ENCODE measurements around the gene CYP27A1. TPM values are rescaled to one million over a fixed set of nuclear protein-coding genes. Genes with fewer than 3 reads are reported as not detected.

The CYP27A1 gene
- total RNA-seq, 1 experiment from 2014 or later, result 12.2 TPM

DNA sequence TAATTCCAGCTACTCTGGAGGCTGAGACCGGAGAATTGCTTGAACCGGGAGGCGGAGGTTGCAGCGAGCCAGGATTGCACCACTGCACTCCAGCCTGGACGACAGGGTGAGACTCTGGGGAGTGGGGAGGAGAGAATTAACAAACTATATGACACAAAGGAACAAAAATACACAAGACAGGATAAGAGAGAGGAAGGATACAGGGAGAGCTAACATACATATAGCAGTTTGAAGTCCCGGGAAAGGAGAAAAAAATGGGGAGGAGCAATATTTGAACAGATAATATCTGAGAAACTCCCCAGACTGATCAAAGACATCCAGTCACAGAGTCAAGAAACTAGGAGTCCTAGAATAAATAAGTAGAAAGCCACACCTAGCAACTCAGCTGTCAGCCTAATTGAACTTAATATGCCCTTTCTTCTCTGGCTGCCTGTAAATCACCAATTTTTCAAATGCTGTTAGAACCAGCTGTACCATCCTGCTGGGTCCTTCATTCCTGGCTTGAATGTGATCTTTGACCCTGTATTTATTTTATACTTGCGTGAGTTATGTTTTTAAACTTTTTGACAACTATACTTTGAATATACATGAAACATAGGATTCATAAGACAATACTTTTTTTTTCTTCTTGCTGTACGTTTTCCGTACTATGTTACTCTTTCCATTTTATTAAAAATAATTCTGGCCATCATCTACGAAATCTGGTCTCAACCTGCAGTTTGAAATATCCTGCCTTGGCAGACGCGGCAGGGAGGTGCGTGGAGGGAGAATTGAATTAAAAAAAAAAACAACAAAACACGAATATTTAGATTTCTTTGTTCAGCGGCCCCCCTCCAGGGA, 876 bp upstream of the CYP27A1 start:
- peak overlapping the region; percentile 22 for H3K27ac Mint-ChIP-seq (ENCODE audit: unreplicated experiment)

DNA sequence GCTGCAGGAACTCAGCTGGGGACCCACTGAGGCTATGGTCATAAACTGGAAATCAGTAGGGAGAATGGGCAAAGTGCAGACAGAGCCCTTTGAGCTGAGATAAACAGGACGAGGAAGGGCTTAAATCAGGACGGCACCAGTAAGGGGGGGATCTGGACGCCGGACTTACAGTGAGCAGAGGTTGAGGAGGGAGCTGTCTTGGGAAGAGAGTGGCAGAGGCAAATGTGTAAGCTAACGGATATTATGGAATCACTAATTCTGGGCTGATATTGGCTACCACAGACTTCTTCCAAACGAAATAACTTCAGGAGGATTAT, 539 bp downstream of the CYP27A1 start:
- CTCF ChIA-PET, result interaction anchor here (0.7 to 2.2 kb wide), 2 partner anchors 38 to 72 kb away, joined by 3 to 5 read pairs; partner anchors contain the start of gene TTLL4
- no peak for DNase-seq
- Mint-ChIP-seq H3K27ac (ENCODE audit: unreplicated experiment) (peak overlapping the region; percentile 6), H3K27me3 (ENCODE audit: unreplicated experiment) (no peaks in the 10 kb centered on the region), H3K9me3 (ENCODE audit: low read depth, unreplicated experiment) (no peaks in the 10 kb centered on the region), H3K36me3 (ENCODE audit: insufficient read depth, unreplicated experiment) (peaks cover 12% of the 10 kb centered on the region), H3K4me1 (ENCODE audit: low read depth, unreplicated experiment) (peaks cover 46% of the 10 kb centered on the region), H3K4me3 (ENCODE audit: low read depth, unreplicated experiment) (peak overlapping the region; percentile 70)
- BruUV-seq (replicated peaks), result no TSS peak
- intact Hi-C loops (cut with micrococcal nuclease; ENCODE audit: unreplicated experiment), result no loop called here
- TF ChIP-seq, protein P1, sequence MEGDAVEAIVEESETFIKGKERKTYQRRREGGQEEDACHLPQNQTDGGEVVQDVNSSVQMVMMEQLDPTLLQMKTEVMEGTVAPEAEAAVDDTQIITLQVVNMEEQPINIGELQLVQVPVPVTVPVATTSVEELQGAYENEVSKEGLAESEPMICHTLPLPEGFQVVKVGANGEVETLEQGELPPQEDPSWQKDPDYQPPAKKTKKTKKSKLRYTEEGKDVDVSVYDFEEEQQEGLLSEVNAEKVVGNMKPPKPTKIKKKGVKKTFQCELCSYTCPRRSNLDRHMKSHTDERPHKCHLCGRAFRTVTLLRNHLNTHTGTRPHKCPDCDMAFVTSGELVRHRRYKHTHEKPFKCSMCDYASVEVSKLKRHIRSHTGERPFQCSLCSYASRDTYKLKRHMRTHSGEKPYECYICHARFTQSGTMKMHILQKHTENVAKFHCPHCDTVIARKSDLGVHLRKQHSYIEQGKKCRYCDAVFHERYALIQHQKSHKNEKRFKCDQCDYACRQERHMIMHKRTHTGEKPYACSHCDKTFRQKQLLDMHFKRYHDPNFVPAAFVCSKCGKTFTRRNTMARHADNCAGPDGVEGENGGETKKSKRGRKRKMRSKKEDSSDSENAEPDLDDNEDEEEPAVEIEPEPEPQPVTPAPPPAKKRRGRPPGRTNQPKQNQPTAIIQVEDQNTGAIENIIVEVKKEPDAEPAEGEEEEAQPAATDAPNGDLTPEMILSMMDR (IDR thresholded peaks at IDR 0.05; ENCODE audit: unreplicated experiment), result no peak

More for the DNA sequence above, 876 bp upstream of the CYP27A1 start:
- intact Hi-C loops (cut with micrococcal nuclease; ENCODE audit: unreplicated experiment), result no loop called here
- TF ChIP-seq, protein P1 (IDR thresholded peaks at IDR 0.05; ENCODE audit: unreplicated experiment), result no peak
- peaks cover 7% of the 10 kb centered on the region for H3K9me3 Mint-ChIP-seq (ENCODE audit: low read depth, unreplicated experiment)
- H3K27me3 Mint-ChIP-seq (ENCODE audit: unreplicated experiment), result no peaks in the 10 kb centered on the region
- DNase-seq, result no peak
- BruUV-seq (replicated peaks), result no TSS peak
- H3K4me3 Mint-ChIP-seq (ENCODE audit: low read depth, unreplicated experiment), result peak overlapping the region; percentile 70
- CTCF ChIA-PET, result interaction anchor here (1.3 kb wide), 1 partner anchor 66 kb away, joined by 8 read pairs; no protein-coding TSS in a partner anchor
- peaks cover 46% of the 10 kb centered on the region for H3K4me1 Mint-ChIP-seq (ENCODE audit: low read depth, unreplicated experiment)
- H3K36me3 Mint-ChIP-seq (ENCODE audit: insufficient read depth, unreplicated experiment), result peaks cover 17% of the 10 kb centered on the region

- H3K36me3 Mint-ChIP-seq (ENCODE audit: insufficient read depth, unreplicated experiment), result peaks cover 12% of the 10 kb centered on the region
- no peaks in the 10 kb centered on the region for H3K9me3 Mint-ChIP-seq (ENCODE audit: low read depth, unreplicated experiment)
- no TSS peak for BruUV-seq (replicated peaks)
- H3K27ac Mint-ChIP-seq (ENCODE audit: unreplicated experiment), result peak overlapping the region; percentile 5
- H3K4me3 Mint-ChIP-seq (ENCODE audit: low read depth, unreplicated experiment), result peak overlapping the region; percentile 1
- DNase-seq, result no peak
- CTCF ChIA-PET, result interaction anchor here (2.2 kb wide), 1 partner anchor 73 kb away, joined by 5 read pairs; the partner anchor contains the start of gene TTLL4
- H3K27me3 Mint-ChIP-seq (ENCODE audit: unreplicated experiment), result no peaks in the 10 kb centered on the region
- TF ChIP-seq, protein P1 (IDR thresholded peaks at IDR 0.05; ENCODE audit: unreplicated experiment), result no peak
- H3K4me1 Mint-ChIP-seq (ENCODE audit: low read depth, unreplicated experiment), result peaks cover 46% of the 10 kb centered on the region
- intact Hi-C loops (cut with micrococcal nuclease; ENCODE audit: unreplicated experiment), result no loop called here
Observed at GRCh38 chr2:218783688-218784087, 1.7 kb downstream of the CYP27A1 start.

DNA sequence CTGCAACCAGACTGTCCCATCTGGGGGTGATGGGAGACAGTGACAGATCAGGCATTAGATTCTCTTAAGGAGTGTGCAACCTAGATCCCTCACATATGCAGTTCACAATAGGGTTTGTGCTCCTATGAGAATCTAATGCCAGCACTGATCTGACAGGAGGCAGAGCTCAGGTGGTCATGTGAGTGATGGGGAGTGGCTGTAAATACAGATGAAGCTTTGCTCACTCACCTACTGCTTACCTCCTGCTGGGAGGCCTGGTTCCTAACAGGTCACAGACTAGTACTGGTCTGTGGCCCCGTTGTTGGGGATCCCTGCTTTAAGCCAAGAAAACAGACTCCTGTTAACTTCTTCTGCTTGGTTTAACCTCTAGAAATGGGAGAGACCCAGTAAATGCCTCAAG, 3.2 kb downstream of the CYP27A1 start:
- H3K27ac Mint-ChIP-seq (ENCODE audit: unreplicated experiment), result peak overlapping the region; percentile 60
- peaks cover 12% of the 10 kb centered on the region for H3K36me3 Mint-ChIP-seq (ENCODE audit: insufficient read depth, unreplicated experiment)
- TF ChIP-seq, protein P1 (IDR thresholded peaks at IDR 0.05; ENCODE audit: unreplicated experiment), result no peak
- CTCF ChIA-PET, result interaction anchor here (0.9 to 1.5 kb wide), 2 partner anchors 9 to 98 kb away, joined by 3 to 4 read pairs; no protein-coding TSS in a partner anchor
- H3K4me1 Mint-ChIP-seq (ENCODE audit: low read depth, unreplicated experiment), result peaks cover 46% of the 10 kb centered on the region
- intact Hi-C loops (cut with micrococcal nuclease; ENCODE audit: unreplicated experiment), result no loop called here
- BruUV-seq (replicated peaks), result no TSS peak
- H3K4me3 Mint-ChIP-seq (ENCODE audit: low read depth, unreplicated experiment), result no peak overlapping the region
- H3K27me3 Mint-ChIP-seq (ENCODE audit: unreplicated experiment), result no peaks in the 10 kb centered on the region
- H3K9me3 Mint-ChIP-seq (ENCODE audit: low read depth, unreplicated experiment), result no peaks in the 10 kb centered on the region
- peak; percentile 55 for DNase-seq
